ENCODE results near the gene CASP3.

The CASP3 gene

GRCh38 chr4:184675018-184675417, 25.8 kb upstream of the CASP3 start:
- no peak for TF ChIP-seq CTCF (IDR thresholded peaks at IDR 0.05; ENCODE audit: insufficient read depth, low read depth, low read length, missing control alignments)
- H3K4me3 ChIP-seq (ENCODE audit: low read depth, low read length) = no peak overlapping the region
- DNase-seq (ENCODE audit: low read depth) = no peak

DNA sequence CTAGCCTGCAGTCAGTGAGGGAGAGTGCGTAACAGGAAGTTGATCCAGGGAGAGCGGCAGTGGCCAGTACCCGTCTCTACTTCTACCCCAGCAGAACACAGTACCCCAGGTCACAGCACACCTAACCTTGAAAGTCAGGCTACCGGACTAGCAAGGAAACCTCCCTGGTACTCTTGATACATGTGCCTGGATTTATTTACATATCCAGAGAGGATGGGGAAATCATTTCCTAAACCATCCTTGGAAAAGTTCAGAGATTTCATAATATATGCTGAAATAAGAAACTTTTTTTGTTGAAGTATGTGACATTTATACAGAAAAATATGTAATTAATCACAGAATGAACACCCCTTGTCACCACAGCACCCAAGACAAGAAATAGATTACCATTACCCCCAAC, 24.8 kb upstream of the CASP3 start:
- TF ChIP-seq CTCF (IDR thresholded peaks at IDR 0.05; ENCODE audit: insufficient read depth, low read depth, low read length, missing control alignments) = no peak
- no peak overlapping the region for H3K4me3 ChIP-seq (ENCODE audit: low read depth, low read length)
- no peak for DNase-seq (ENCODE audit: low read depth)

DNA sequence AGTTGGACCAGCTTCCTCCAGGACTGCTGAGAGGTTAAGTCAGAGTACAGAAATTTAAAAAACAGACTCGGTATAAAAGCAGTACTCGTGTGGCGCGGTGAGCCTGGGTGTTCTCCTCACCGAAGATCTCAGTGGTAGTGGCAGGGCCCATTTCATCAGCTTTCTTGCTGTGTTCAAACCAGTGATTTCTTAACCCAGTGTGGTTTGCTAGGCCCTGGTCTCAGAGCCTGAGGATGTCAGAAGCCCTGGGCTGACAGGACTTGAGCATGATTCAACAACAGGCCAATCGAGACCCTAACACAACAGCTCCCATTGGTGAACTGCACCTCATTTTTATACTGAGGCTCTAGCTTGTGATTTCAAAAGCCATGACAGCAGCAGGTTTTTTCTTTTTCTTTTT, 23.5 kb upstream of the CASP3 start:
- no peak overlapping the region for H3K4me3 ChIP-seq (ENCODE audit: low read depth, low read length)
- no peak for TF ChIP-seq CTCF (IDR thresholded peaks at IDR 0.05; ENCODE audit: insufficient read depth, low read depth, low read length, missing control alignments)
- no peak for DNase-seq (ENCODE audit: low read depth)

DNA sequence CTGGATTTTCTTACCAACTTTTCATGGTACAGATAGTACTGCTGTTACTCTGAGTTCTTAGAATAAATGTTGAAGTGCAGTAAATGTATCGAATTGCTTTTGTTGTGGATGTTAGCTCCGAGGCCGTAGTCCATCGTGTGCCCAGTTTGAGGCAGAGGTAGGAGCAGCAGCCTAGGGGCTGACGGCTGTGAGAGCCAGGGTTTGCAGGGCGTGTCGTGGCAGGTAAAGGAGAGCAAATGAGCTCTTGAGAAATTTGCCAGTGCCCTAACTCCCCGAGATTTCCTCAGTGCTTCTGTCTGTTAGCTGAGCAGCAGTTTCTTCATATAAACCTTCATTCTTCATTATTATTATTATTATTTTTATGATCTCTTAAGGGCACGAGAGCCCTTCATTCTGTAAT, 21.9 kb upstream of the CASP3 start:
- no peak for TF ChIP-seq CTCF (IDR thresholded peaks at IDR 0.05; ENCODE audit: insufficient read depth, low read depth, low read length, missing control alignments)
- DNase-seq (ENCODE audit: low read depth) = no peak
- no peak overlapping the region for H3K4me3 ChIP-seq (ENCODE audit: low read depth, low read length)

- no peak overlapping the region for H3K4me3 ChIP-seq (ENCODE audit: low read depth, low read length)
- DNase-seq (ENCODE audit: low read depth) = no peak
- no peak for TF ChIP-seq CTCF (IDR thresholded peaks at IDR 0.05; ENCODE audit: insufficient read depth, low read depth, low read length, missing control alignments)
Observed at GRCh38 chr4:184669251-184669650, 20.0 kb upstream of the CASP3 start.

DNA sequence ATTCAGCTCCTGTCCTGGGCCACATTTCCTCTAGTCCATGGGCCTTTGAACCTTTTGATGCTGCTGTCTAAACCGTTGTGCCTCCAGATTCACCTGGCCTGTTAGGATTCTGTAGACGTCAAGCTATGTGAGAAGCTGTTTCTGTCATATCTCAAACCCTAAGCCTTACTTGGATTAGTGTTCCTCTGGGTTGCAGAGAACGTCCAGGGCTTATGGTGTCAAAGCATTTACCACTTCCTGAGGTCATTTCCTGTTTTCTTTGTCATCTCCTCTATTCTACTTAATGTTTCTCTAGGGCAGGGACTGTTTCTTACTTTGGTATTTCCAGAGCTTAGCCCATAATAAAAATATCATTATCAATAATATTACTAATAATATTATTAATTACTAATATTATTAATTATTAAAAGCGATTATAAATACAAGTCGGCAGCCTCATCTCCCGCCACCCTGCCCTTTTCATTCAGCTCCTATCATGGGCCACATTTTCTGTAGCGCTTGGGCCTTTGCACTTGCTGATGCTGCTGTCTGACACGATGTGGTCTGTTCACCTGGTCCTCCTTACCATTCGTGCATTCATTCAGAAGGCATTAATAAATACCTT, 19.4 kb upstream of the CASP3 start:
- no peak overlapping the region for H3K4me3 ChIP-seq (ENCODE audit: low read depth, low read length)
- no peak for TF ChIP-seq CTCF (IDR thresholded peaks at IDR 0.05; ENCODE audit: insufficient read depth, low read depth, low read length, missing control alignments)
- DNase-seq (ENCODE audit: low read depth) = peak; percentile 36

- TF ChIP-seq CTCF (IDR thresholded peaks at IDR 0.05; ENCODE audit: insufficient read depth, low read depth, low read length, missing control alignments) = no peak
- no peak overlapping the region for H3K4me3 ChIP-seq (ENCODE audit: low read depth, low read length)
- no peak for DNase-seq (ENCODE audit: low read depth)
Observed at GRCh38 chr4:184668096-184668495, 18.8 kb upstream of the CASP3 start.

Data from GM12865 (cell line).